ENCODE measurements around the gene PDK4.

GRCh38 chr7:95595746-95596197, 544 bp downstream of the PDK4 start:
- TF ChIP-seq CTCF (IDR thresholded peaks at IDR 0.05) (no peak), POLR2A (IDR thresholded peaks at IDR 0.05) (no peak), POLR2AphosphoS5 (IDR thresholded peaks at IDR 0.05) (no peak), EP300 (IDR thresholded peaks at IDR 0.05; ENCODE audit: low read depth) (no peak)

Data from transverse colon (tissue), 4 donors.